GM12891 (cell line): Measurements from ENCODE around the gene NDUFB4.

Experiments used
- DNase-seq: peaks from one replicate; pipeline ENCODE4 v3.0.0; 2011; ENCODE audit warnings: low spot score; ENCODE audit not compliant: insufficient read length
- FAIRE-seq: peaks from 2 replicates; lab custom pipeline; 2011; peaks lifted over from hg19 to GRCh38; lab: Jason Lieb, UNC
- PAX5 ChIP-seq: IDR thresholded peaks from 2 replicates; pipeline ENCODE4 v1.6.1; 2011; ENCODE audit warnings: low read length, moderate library complexity, mild to moderate bottlenecking; ENCODE audit not compliant: insufficient read depth, severe bottlenecking
- POLR2A ChIP-seq: IDR thresholded peaks from 2 replicates; pipeline ENCODE4 v1.6.1; 2011; ENCODE audit warnings: low read depth, low read length, control low read depth
- POLR2AphosphoS5 ChIP-seq: IDR thresholded peaks from 2 replicates; pipeline ENCODE4 v1.6.1; 2011; ENCODE audit warnings: low read depth, low read length, control low read depth
- POU2F2 ChIP-seq: IDR thresholded peaks from 2 replicates; pipeline ENCODE4 v1.6.1; 2011; ENCODE audit warnings: low read depth, mild to moderate bottlenecking, control low read depth, low read length, moderate library complexity
- SPI1 ChIP-seq: IDR thresholded peaks from 2 replicates; pipeline ENCODE4 v1.6.1; 2011; ENCODE audit warnings: low read depth, low read length, control low read depth
- TAF1 ChIP-seq: IDR thresholded peaks from 2 replicates; pipeline ENCODE4 v1.6.1; 2011; ENCODE audit warnings: low read depth, low read length, control low read depth

NDUFB4 gene

DNA sequence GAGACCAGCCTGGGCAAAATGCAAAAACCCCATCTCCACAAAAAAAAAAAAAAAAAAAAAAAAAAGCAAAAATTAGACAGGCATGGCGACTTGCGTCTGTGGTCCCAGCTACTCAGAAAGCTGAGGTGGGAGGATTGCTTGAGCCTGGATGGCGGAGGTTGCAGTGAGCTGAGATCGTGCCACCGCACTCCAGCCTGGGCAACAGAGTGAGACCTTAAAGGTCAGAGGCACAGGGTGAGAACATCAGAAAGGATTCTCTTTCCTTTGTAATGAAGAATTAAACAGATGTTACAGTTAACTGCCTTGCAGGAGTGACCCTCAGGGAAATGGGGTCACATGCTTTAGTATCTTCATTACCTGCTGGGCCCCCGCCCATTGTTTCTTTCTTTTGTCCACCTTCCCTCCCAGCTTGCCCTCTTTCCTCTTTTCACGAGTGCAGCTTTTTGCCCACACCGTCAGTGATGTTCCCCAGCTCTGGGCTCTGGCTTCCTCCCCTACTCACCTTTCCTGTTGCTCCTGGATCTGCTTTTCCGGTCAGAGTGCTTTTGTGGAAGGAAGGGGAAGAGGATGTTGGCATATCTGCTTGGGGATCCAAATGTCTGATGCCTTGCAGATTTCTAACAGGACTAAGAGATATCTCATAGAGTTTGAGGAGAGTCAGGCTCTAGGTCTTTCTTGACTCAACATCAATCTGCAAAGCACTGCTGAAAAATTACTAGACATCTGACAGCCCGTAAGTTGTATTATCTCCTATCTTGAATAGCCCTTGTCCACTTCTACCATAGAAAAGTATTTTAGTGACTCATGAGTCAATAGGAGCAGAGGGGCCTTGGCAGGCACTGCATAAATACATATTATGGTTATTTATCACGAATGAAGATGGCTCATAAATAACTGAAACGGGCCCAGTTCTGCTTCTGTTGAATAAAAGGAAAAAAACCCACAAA lies 35.6 kb upstream of the NDUFB4 start:
- FAIRE-seq (no peak), DNase-seq (no peak)
- TF ChIP-seq PAX5: no peak
- no peak for TF ChIP-seq POU2F2
- no peak for TF ChIP-seq POLR2A
- TF ChIP-seq SPI1: no peak
- no peak for TF ChIP-seq TAF1
- TF ChIP-seq POLR2AphosphoS5: no peak

DNA sequence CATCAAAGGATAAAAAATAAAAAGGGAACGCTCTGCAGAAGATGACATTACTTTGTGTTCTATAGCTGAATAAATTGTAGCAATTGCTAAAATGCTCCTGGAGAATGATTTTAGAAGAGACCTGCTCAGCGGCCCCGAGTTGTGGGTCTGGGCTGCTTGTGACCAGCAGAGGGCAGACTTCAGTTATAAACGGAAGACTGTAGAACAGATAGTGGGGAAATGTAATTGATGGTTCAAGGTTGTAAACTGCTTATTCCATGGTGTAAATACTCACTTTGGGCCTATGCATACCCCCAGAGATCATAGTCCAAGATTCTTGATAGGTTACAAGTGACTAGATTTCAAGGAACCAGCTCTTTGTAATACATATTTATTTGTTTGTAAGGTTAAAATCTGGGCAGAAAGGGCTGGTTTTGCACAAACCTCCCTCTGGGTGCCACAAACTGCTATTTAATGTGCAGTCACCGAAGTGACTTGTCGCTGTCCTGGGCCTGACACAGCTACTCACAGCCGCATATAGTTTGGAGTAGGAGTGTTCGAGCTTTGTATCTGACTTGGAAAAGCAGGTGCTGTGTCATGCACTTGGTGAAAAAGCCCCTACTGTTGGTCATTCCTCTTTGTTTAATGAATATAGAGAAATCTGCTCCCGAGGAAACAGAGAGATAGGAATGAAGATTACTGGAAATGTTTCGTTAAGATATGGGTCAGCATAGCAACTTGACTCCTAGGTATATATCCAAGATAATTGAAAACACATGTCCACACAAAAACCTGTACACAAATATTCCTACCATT lies 34.7 kb upstream of the NDUFB4 start:
- no peak for TF ChIP-seq POLR2A
- 0 out of 2 replicates have a peak, but pooled peaks have one; percentile 7 for TF ChIP-seq SPI1
- TF ChIP-seq POU2F2: no peak
- no peak for TF ChIP-seq POLR2AphosphoS5
- no peak for TF ChIP-seq PAX5
- DNase-seq: no peak
- peak; percentile 35 for FAIRE-seq

DNA sequence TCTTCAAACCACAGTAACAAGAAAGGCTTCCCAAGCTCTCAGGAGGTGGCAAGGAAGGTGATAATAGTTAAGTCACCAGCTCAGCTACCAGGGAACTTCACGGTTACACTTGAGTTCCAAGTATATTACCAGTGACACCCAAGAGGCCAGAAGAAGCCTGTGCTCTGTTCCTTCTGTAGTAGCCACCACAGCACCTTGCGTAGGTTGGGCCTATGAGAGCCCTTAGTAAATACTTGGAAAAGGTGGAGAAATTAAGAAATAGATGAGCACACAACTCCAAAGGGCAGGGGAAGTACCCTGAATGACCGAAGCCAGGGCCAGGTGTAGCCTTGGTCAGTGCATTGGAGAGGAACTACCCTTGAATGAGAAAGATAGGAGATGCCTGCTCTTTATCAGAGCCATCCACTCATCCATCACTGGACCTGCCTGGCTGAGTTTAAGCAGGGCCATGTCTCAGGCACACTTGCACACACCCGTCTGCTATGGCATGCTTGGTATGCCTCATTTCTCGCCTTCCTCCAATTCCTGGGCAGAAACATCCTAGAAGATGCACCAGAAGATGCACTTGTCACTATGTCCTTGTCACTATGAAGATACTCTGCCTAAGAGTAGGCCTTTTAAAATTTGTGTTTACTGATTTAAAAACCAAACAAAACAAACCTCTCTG lies 32.6 kb upstream of the NDUFB4 start:
- DNase-seq (no peak), FAIRE-seq (no peak)
- TF ChIP-seq PAX5 (no peak), POU2F2 (no peak), POLR2A (no peak), SPI1 (no peak), TAF1 (no peak), POLR2AphosphoS5 (no peak)

DNA sequence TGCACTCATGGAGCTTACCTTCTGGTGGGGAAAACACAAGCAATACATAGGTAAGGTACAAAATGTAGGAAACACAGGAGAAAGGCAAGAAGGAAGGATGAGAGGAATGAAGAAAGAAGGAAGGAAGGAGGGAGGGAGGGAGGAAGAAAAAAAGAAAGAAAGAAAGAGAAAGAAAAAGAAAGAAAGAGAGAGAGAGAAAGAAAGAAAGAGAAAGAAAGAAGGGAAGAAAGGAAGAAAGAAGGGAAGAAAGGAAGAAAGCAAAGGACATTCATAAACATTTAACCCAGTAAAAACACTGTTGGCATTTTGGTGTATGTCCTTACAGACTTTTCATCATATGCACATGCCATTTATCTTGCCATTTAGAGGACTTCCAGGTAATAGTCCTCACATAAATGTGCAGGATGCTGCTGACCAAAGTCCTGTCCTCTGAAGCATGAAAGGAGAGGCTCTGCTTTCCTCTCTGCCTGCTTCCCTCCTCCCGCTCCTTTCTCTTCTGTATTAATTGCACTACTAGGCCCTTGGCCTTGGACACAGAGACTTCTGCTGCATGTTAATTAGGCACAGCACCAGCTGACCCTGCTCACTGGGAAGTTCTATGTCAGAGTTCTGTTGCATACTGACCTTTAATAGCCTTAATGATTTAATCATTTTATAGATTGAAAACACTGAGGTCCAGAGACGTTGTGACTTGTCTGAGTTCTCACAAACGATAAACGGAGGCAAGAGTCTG lies 29.7 kb upstream of the NDUFB4 start:
- DNase-seq (no peak), FAIRE-seq (no peak)
- TF ChIP-seq POLR2A (no peak), POU2F2 (no peak), POLR2AphosphoS5 (no peak), PAX5 (no peak), SPI1 (no peak), TAF1 (no peak)

DNA sequence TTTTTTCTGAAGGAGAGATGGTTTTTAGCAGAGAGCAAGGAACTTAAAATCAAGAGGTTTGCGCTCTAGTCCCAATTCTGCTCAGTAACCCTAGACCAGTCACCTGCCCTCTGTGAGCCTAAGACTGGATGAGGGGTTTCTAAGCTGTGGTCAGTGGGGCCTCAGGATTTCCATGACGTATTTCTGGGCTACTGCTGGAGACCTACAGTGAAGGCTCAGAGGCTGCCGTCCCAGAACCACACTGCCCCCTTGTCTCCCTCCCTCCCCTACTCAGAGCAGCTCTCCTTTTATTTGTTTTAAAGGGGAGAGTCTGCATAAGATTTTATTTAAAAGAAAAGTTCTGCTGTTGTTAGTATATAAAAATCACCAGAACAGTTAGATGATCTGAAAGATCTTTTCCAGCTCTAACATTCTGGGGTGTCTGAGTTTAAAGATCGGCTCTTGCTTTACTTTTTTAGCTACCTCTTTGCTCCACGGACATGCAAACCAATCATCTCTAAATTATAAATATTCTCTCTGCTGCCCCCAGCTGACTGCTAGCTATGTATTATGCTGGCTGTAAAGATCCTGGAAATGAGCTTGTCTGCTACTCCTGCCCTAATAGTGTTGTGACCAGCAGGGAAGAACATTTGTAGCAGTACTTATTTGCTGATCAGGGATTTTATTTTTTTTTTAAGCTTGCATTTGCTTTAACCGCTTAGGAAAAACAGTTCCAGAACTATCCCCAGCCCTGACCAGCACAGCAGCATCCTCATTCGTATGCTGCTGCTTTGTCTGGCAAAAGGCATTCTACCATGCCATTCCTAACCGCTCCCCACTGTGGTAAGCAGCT lies 28.6 kb upstream of the NDUFB4 start:
- TF ChIP-seq PAX5 (no peak), TAF1 (no peak), POLR2A (no peak), POLR2AphosphoS5 (no peak), POU2F2 (no peak), SPI1 (no peak)
- DNase-seq: no peak
- FAIRE-seq: no peak

DNA sequence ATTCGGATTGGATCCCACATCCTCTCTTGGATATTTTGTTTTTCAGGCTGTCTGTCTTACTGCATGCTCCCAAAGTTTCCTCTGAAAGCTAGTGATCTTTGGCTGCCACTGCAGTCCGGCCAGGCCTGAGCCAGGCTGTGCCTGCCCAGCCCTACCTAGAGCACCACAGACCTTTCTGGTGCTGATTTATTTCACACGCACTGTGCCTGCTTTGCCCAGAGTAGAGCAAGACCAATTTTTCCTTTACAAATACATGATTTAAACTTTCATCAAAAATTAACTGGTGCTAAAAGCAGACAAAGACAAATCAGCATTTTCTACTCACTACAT lies 28.0 kb upstream of the NDUFB4 start:
- no peak for TF ChIP-seq PAX5
- DNase-seq: no peak
- FAIRE-seq: no peak

DNA sequence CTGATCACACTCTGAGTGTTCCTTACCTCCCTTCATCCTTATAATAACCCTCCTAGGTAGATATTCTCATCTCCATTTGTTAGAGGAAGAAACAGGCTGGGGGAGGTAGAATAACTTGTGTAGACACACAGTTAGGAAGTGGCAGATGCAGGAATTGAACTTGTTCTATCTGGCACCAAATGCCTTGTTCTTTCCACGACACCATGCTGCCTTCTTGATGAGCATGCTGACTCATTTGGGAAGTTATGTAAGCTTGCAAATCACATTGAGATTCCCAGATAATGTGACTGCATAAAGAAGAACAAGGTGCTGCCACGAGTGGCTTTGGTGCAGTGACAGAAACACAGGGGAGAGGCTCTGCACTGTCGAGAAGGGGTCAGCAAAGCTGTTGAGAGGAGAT lies 27.5 kb upstream of the NDUFB4 start:
- DNase-seq: no peak
- FAIRE-seq: no peak
- TF ChIP-seq POLR2A (no peak), SPI1 (no peak), POU2F2 (no peak), TAF1 (no peak), POLR2AphosphoS5 (no peak), PAX5 (no peak)

DNA sequence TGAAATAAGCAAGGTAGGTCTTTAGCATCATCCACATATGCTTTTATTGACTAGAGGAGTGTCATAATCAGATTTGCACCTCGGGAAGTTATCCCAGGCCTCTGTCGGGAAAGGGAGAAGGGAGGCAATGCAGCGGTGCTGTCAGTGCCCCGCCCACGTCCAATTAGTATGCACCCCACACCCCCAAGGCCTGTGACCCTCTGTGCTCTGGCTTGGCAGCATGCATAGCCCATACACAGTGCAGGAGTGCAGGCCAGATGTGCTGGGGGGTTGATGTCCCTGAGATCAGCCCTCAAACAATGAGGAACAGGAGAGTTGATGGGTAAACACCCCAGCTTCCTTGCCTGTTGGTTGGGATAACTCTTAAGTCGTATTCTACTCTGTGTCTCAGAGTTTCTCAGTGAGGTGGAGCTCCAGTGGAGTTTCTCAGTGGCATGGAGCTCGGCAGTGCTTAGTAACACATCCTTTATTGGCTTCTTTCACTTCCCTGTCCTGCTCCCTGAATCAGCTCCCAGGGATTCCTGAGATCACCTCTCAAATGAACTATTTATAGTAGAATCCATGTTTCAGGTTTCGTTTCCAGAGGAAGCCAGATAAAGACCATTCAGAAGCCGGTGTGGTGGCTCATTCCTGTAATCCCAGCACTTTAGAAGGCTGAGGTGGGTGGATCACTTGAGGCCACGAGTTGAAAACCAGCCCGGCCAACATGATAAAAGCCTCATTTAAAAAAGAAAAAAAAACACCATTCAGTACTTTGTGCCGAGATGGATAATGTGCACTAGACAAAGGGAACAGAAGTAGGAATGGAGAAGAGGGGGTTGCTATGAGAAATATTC lies 26.7 kb upstream of the NDUFB4 start:
- TF ChIP-seq POLR2AphosphoS5: no peak
- no peak for TF ChIP-seq SPI1
- TF ChIP-seq POLR2A: no peak
- no peak for DNase-seq
- no peak for FAIRE-seq
